ENCODE results near the gene SP8. TPM values are rescaled to one million over a fixed set of nuclear protein-coding genes. Genes with fewer than 3 reads are reported as not detected.

The SP8 gene
- total RNA-seq, result not detected in 2 replicates

GRCh38 chr7:20786779-20787659 is at the start of gene SP8:
TSS of gene SP8 (minus strand) at chr7:20786886. CDS start at chr7:20786798, 88 bp downstream.

Other genes starting within 250 kb of the SP8 start
- gene ABCB5, start 171.2 kb downstream of the SP8 start, total RNA-seq, result not detected in 2 replicates